Neural progenitor cell (in vitro differentiated cells): ENCODE data around the gene IL1RL1. TPM values are rescaled to one million over a fixed set of nuclear protein-coding genes. Genes with fewer than 3 reads are reported as not detected.

Experiments used
- DNase-seq: peaks from one replicate; pipeline ENCODE4 v3.0.0-alpha.2; 2016; ENCODE audit warnings: low spot score
- H2AFZ ChIP-seq: fragments of 200-600 bp; sonication (generic); replicated peaks from 2 replicates; pipeline ENCODE4 v1.6.1; 2016; ENCODE audit warnings: antibody characterized with exemption
- H3F3A ChIP-seq: fragments of 200-600 bp; sonication (generic); 2 replicates; pipeline ENCODE4 v1.6.1; 2016; ENCODE audit warnings: antibody characterized with exemption, low read depth
- H3K27ac ChIP-seq: fragments of 200-600 bp; sonication (generic); 2 replicates; pipeline ENCODE4 v1.5.1; 2016; ENCODE audit warnings: mild to moderate bottlenecking
- H3K27me3 ChIP-seq: fragments of 200-600 bp; sonication (generic); 2 replicates; pipeline ENCODE4 v1.6.1; 2016; ENCODE audit warnings: mild to moderate bottlenecking, moderate library complexity
- H3K36me3 ChIP-seq: fragments of 200-600 bp; sonication (generic); 2 replicates; pipeline ENCODE4 v1.5.1; 2016
- H3K4me1 ChIP-seq: fragments of 200-600 bp; sonication (generic); 2 replicates; pipeline ENCODE4 v1.6.1; 2016; ENCODE audit warnings: mixed run types
- H3K4me2 ChIP-seq: fragments of 200-600 bp; sonication (generic); 2 replicates; pipeline ENCODE4 v1.6.1; 2016
- H3K4me3 ChIP-seq: fragments of 200-600 bp; sonication (generic); 2 replicates; pipeline ENCODE4 v1.5.1; 2016
- H3K79me2 ChIP-seq: fragments of 200-600 bp; sonication (generic); 2 replicates; pipeline ENCODE4 v1.6.1; 2016; ENCODE audit warnings: low read depth
- H3K9ac ChIP-seq: fragments of 200-600 bp; sonication (generic); 2 replicates; pipeline ENCODE4 v1.6.1; 2016
- H3K9me3 ChIP-seq: fragments of 200-600 bp; sonication (generic); 2 replicates; pipeline ENCODE4 v1.5.1; 2016; ENCODE audit warnings: low read depth
- H4K20me1 ChIP-seq: fragments of 200-600 bp; sonication (generic); 2 replicates; pipeline ENCODE4 v1.6.1; 2016; ENCODE audit warnings: low read depth
- H3K27ac Mint-ChIP-seq: 3 replicates; pipeline ENCODE4 v1.8.0; 2021; ENCODE audit warnings: mixed read lengths
- H3K27me3 Mint-ChIP-seq: 2 replicates; pipeline ENCODE4 v1.8.0; 2022; ENCODE audit warnings: low read depth, mild to moderate bottlenecking, inconsistent platforms, moderate library complexity, mixed read lengths; ENCODE audit not compliant: insufficient read depth
- H3K36me3 Mint-ChIP-seq: 3 replicates; pipeline ENCODE4 v1.8.0; 2021; ENCODE audit warnings: mixed read lengths
- H3K4me1 Mint-ChIP-seq: 3 replicates; pipeline ENCODE4 v1.8.0; 2021; ENCODE audit warnings: mixed read lengths
- H3K4me3 Mint-ChIP-seq: 3 replicates; pipeline ENCODE4 v1.8.0; 2021; ENCODE audit warnings: mild to moderate bottlenecking, moderate library complexity, mixed read lengths
- H3K9me3 Mint-ChIP-seq: 3 replicates; pipeline ENCODE4 v1.8.0; 2020; ENCODE audit warnings: mixed read lengths
- CTCF ChIP-seq: fragments of 200-600 bp; sonication (generic); IDR thresholded peaks from 2 replicates; pipeline ENCODE4 v1.5.1; 2017; ENCODE audit warnings: antibody characterized with exemption, mild to moderate bottlenecking
- EZH2 ChIP-seq: fragments of 200-600 bp; sonication (generic); IDR thresholded peaks from 2 replicates; pipeline ENCODE4 v1.6.1; 2017; ENCODE audit warnings: antibody characterized with exemption, mild to moderate bottlenecking, moderate library complexity
- EZH2phosphoT487 ChIP-seq: fragments of 200-600 bp; sonication (generic); IDR thresholded peaks from 2 replicates; pipeline ENCODE4 v1.6.1; 2017; ENCODE audit warnings: antibody characterized with exemption
- total RNA-seq: library from RNA; depleted of rRNA; stranded (reverse); fragments of >200 nt; gene quantifications from 2 replicates; pipeline ENCODE4 v1.2.3, GENCODE V29; 2015; ENCODE audit warnings: low replicate concordance

IL1RL1 gene
- total RNA-seq, 1 donor from 2014 or later: not detected

- no peak overlapping the region for H3K9ac ChIP-seq
- no peaks in the 10 kb centered on the region for H3K9me3 ChIP-seq
- no peak for DNase-seq
- H4K20me1 ChIP-seq: no peaks in the 10 kb centered on the region
- TF ChIP-seq CTCF (no peak), EZH2phosphoT487 (no peak), EZH2 (no peak)
- peaks cover 26% of the 10 kb centered on the region for H3K27me3 ChIP-seq
- H3K36me3 ChIP-seq: no peaks in the 10 kb centered on the region
- no peak overlapping the region for H3K27ac Mint-ChIP-seq
- H3K4me3 ChIP-seq: no peak overlapping the region
- no peak overlapping the region for H3K4me3 Mint-ChIP-seq
- H3K27ac ChIP-seq: no peak overlapping the region
- no peaks in the 10 kb centered on the region for H3F3A ChIP-seq
- no peaks in the 10 kb centered on the region for H3K79me2 ChIP-seq
- H3K4me1 ChIP-seq: no peaks in the 10 kb centered on the region
- H3K9me3 Mint-ChIP-seq: no peaks in the 10 kb centered on the region
- no peak overlapping the region for H3K4me2 ChIP-seq
- H3K36me3 Mint-ChIP-seq: no peaks in the 10 kb centered on the region
- peaks cover 2% of the 10 kb centered on the region for H3K27me3 Mint-ChIP-seq
- H3K4me1 Mint-ChIP-seq: no peaks in the 10 kb centered on the region
- H2AFZ ChIP-seq: no peak overlapping the region
Measured at GRCh38 chr2:102297891-102298290, 13.5 kb upstream of the IL1RL1 start.

- TF ChIP-seq EZH2: no peak
- TF ChIP-seq CTCF: peak; percentile 63
- no peak overlapping the region for H3K27ac ChIP-seq
- Mint-ChIP-seq H3K9me3 (no peaks in the 10 kb centered on the region), H3K27ac (no peak overlapping the region), H3K36me3 (no peaks in the 10 kb centered on the region), H3K27me3 (no peaks in the 10 kb centered on the region), H3K4me3 (no peak overlapping the region), H3K4me1 (no peaks in the 10 kb centered on the region)
- no peaks in the 10 kb centered on the region for H3F3A ChIP-seq
- H3K27me3 ChIP-seq: peaks cover 21% of the 10 kb centered on the region
- no peaks in the 10 kb centered on the region for H4K20me1 ChIP-seq
- H3K4me1 ChIP-seq: no peaks in the 10 kb centered on the region
- peak; percentile 80 for DNase-seq
- no peaks in the 10 kb centered on the region for H3K79me2 ChIP-seq
- H3K36me3 ChIP-seq: no peaks in the 10 kb centered on the region
- no peak overlapping the region for H3K9ac ChIP-seq
- no peaks in the 10 kb centered on the region for H3K9me3 ChIP-seq
- peak overlapping the region; percentile 86 for H2AFZ ChIP-seq
- no peak overlapping the region for H3K4me3 ChIP-seq
- H3K4me2 ChIP-seq: no peak overlapping the region
Measured at GRCh38 chr2:102301867-102302362, 9.4 kb upstream of the IL1RL1 start.

GRCh38 chr2:102302458-102302857, 8.9 kb upstream of the IL1RL1 start:
- Histone ChIP-seq H3K4me2 (no peak overlapping the region), H3K4me1 (no peaks in the 10 kb centered on the region), H3K27me3 (peaks cover 21% of the 10 kb centered on the region), H3K9me3 (no peaks in the 10 kb centered on the region), H4K20me1 (no peaks in the 10 kb centered on the region), H2AFZ (no peak overlapping the region), H3K9ac (no peak overlapping the region), H3K36me3 (no peaks in the 10 kb centered on the region), H3K27ac (no peak overlapping the region), H3K4me3 (no peak overlapping the region), H3F3A (no peaks in the 10 kb centered on the region), H3K79me2 (no peaks in the 10 kb centered on the region)
- Mint-ChIP-seq H3K27ac (no peak overlapping the region), H3K27me3 (no peaks in the 10 kb centered on the region), H3K4me3 (no peak overlapping the region), H3K9me3 (no peaks in the 10 kb centered on the region), H3K4me1 (no peaks in the 10 kb centered on the region), H3K36me3 (no peaks in the 10 kb centered on the region)
- TF ChIP-seq EZH2 (no peak), CTCF (no peak), EZH2phosphoT487 (no peak)
- no peak for DNase-seq
